ENCODE data around the gene KIAA1217.
"Not testable (repeated sequence)": the region's sequence is repeated elsewhere in the genome, so short reads cannot be mapped to it uniquely, and the experiment has no call there.

Gene KIAA1217

DNA sequence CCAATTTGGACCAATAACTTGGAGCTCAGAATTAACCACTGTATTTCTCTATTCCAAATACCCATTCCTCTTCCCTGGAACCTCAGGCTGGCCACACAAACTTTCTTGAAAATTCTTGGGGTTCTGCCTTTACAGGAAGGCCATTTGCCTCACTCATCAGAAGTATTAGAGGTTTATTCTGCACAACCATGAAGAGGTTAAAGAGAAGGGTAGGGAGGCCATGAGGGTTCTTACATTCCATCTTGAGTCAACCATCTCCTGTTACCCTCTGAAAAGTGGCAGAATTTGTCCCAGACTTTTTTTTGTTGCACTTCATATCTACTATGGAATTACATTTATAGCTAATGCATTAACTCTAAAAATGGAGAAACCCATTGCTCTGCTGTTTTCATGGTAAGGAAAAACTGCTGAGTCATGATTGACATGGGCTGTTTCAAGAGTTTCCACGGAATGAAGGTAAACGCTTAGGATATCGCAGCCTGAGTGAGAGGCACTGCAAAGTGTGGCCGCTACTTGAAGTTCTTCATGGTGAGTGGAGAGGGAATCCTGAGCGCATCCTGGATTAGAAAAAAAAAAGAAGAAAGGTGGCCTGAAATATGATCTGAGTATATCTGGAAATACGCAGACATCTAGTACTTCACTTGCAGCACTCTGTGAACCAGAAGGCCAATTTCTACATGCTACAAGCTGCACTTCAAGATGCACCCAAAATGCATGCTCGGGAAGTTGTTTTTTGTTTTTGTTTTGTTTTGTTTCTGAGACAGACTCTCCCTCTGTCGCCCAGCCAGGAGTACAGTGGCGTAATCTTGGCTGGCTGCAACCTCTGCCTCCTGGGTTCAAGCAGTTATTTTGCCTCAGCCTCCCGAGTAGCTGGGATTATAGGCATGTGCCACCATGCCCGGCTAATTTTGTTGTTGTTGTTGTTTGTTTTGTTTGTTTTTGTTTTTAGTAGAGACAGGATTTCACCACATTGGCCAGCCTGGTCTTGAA is 83.7 kb downstream of the KIAA1217 start:
- DNase-seq: no peak

DNA sequence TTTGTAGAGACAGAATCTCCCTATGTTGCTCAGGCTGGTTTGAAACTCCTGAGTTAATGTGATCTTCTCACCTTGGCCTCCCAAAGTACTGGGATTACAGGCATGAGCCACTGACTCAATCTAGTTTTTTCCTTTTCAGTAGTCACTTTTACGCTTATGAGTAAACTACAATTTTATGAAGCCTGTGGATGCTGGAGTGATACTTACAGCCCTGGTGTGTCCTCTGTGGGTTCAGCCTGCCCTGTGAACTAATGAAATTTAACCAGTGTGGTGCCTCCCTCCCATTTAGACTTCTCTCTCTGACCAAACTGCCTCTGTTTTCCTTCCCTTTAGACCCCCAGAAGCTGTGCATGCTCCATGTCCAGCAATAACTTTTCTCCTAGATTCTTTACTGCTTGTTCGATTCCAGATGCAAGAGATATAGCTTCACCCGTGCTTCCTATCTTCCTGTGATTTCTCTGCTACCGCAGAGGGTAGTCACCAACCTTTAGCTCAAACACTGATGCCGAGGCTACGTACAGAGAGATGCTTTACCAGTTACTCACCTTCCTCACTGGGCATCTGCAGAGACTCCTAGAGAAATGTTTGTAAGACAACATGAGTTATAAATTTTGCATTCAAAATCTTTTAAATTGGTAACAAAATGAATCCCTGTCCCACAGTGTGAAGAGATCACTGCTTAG is 90.8 kb downstream of the KIAA1217 start:
- DNase-seq: no peak

DNA sequence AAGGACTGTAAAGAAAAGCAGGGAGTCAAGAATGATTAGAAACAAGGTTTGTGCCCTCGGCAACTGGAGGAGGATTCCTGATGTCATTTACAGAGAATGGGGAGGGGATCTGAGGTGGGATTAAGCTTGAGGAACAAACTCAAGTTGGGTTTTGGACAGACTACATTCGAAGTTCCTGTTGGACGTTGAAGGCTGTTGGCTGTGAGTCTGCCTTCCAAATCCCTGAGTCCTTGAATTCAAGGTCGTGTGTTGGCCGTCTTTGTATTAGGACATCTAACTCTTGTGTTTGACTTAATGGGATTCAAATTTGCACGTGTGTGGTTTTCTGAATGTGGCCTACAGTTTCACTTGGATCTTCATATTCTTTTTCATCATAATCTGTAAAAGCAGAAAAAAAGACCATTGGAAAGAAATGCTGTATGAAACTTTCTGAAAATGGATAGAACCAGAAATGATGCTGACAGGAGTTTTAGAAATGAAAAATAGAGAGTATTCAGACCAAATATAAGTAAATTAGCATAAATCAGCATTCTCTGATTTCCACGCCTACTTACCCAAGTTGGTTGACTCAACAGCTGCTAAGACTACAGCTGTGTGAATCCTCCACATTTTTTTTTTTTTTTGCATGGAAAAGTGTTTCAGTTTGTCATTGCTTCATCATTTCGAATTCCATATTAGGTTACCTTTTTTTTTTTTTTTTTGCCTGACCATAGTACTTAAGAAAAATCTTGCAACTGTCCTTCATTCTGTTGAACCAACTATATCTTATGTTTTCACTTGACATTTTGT is 94.8 kb downstream of the KIAA1217 start:
- DNase-seq: no peak

DNA sequence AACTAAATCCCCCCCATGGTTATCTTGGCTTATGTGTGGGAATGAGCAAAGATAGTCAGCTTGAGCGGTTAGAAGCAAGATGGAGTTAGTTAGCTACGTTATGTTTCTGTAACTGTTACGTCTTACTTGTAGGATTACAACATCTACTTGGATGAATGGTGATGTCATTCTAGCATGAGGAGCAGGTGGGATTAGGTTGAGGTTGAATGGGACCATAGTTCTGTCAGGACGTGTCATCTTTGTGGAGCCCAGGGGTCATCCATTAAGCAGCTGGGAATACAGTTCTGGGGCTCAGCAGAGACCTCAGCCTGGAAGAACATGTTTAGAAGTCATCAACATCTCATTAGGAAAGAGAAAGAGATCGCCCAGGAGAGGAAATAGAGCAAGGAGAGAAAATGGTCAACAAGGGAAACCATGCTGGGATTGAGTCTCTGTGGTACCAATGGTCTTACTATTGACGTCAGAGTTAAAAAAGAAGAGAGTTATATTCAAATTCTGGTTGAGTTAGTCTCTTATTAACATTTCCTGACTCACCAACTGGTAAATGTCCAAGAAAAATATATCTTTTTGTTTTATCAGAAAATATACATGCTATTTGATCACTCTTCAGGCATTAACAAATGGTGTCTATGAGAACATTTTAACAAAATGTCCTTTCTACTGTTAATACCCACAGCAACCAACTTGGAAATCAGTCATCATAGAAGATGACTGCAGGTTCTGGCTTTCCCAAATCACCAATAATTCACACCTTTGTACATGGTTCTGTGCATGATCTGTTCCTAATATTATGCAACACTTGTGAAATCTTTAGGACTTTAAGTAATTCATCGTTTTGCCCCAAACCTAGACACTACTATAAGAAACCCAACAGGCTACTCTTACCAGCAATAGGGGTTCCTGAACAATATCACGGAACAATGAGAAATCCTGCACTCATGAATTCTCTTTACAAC is 96.9 kb downstream of the KIAA1217 start:
- DNase-seq: no peak

DNA sequence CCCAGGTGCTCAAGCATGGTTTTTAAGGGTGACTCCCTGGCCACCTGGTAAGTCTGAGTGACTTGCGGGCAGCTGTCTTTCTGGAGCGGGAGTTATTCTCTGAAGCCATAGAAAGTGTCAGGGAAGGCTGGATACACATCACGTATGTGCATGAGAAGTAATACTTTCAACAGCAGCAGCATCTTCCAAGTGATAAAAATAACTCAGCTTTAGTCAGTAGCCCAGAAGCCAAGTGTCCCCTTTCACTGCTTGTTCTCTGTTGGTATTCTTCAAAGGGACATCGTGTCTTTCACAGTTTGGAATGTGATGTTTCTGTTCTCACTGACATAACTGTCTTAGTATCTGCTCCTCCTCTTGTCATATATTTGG is 97.6 kb downstream of the KIAA1217 start:
- no peak for DNase-seq

DNA sequence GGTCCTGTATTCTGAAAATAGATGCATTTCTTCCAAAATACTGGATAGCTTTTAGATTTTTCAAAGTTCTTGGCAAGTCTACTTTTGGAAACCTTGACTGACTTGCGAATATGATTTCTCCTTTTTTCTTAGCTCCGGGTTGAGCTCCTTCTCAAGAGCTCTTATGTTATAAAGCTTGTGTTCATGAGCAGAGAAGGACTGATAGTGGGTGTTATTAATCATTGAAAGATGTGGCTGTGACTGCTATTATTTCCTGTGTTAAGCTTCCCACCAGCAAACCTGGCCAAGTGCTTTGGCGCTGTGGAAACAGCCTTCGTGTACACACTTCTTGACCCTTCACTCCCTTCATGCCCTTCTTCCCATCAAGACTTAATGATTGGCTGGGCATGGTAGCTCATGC is 98.2 kb downstream of the KIAA1217 start:
- no peak for DNase-seq

DNA sequence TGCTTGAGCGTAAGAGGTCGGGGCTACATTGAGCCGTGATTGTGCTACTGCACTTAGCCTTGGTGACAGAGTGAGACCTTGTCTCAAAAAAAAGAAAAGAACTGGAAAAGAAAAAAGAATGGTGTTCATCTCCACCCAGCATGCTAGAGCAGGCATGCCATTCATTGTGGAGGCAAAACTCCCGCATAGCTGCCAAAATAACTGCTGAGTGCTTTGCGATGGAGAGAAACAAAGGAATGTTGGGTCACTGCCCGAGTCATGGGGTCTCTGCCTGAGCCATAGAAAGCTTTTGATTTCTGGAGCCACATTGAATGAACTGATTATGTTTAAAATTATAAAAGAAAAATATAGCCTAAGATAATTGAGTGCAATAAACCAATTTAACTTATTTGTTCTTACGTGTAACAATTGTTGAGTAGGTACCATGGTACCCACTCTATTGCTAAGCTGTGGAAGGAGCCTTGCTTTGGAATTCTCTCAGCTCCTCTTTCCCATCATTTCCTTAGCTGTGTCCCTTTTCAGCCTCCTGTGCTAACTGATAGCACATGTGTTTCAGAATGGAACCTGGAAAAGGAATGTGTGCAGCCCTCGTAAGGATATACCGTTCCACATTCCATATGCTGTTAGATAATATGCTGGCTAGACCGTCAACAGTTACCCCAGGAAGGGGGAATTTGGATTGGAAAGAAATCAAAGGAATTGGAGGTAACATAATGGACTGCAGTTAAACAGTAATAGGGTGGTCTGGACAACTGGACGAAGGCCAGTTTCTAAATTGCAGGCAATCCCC is 99.0 kb downstream of the KIAA1217 start:
- no peak for DNase-seq

DNA sequence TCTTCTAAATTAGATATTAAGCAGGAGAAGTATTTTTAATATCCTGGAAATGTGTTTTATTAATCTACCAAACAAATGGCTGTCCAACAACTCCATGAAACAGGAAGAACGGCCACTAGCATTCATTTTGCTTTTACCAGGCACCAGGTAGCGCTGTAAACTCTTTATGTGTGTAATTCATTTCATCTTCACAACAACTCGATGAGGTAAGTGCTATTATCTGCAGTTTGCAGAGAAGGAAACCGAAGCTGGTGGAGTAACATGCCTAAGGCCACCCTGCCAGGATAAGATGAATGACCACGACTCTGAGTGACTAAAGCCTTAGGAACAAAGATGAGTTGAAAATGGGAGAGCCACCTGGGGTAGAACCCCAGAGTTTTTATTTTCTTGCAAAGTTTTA is 101.2 kb downstream of the KIAA1217 start:
- no peak for DNase-seq

DNA sequence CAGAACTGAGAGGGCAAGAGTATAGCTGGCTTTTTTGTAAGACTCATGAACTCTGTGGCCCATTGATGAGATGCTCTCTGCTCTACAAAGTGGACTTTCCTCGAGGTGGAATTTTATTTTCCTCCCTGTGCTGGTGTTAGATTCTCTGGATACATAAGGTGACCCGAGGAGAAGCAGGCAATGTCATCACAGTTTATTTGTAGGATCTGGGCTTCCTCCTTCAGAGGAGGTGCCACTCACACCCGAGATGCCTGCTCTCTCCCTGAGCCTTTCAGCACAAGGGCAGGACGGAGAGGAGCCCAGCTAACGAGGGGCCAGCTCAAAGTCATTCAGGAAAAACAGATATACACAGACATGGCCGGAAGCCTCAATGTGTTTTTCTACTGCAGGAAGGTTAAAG is 103.0 kb downstream of the KIAA1217 start:
- DNase-seq: no peak

DNA sequence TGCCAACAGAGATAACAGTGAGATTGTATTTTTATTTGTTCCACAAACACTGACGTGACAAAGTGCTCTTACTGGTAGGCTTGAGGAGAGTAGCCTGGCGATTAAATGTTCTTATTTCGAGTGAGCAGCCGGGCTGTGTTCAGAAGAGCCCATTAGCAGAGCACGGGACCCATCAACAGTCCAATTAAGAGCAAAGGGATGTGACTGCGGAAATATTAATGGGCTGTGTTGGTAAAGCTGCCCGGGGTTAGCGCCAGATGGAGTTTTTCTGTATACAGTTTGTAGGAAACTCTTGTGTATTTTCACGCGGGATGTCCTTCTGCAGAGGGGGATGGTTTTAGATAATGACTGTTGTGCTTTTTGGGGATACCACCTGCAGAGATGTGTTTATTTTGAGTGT is 104.3 kb downstream of the KIAA1217 start:
- DNase-seq: no peak

DNA sequence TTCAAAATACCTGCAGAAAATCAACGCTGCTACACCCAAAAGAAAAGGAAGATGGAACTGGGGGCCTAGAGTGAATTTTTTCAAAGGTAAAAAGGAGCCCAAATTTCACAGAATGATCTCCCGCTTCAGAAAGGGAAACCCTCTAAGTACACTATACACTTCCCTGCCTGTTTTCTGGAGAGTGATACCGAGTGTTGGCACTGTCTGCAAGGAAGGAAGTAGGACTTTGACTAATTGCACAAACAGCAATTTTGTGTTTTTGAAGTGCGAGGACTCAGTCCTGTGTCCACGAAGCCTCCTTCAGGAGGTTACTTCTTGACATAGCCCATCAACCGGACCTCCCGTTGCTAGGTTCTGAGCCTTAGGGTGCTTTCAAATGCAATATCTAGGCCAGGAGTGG is 106.3 kb downstream of the KIAA1217 start:
- DNase-seq: no peak

DNA sequence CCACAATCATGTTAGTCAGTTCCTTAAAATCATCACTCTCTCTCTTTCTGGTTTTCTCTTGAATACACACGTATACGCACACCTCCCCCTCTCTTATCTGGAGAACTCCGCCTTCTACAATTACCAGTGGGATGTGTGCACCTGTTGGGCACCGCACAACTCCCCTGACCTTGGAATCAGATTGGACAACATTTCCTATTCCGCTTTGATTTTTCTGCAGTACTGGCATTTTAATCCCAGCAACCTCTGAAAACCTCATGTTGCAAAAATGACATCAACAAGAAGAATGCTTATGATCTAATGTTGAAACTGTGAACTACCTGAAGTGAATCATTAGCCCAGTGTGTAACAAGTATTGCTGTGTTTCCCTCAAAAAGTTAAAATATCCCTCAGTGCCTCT is 109.6 kb downstream of the KIAA1217 start:
- no peak for DNase-seq

DNA sequence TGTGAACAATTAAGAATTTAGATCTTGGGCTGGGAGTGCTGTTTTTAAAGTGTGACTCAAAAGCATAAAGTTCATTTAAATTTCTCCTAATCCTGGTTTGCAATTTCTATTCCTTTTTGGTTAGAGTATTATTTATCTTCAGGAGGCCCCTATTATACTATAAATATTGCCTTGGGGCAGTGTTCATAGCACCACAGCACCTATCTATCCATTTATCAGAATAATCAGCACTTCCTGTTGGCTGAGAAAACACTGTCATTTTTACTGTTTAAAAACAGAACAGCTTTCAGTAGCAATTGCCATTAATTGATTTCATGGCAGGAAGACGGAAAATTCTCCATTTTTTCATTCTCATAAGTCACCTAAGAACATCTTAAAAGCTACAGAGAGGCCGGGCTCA is 111.4 kb downstream of the KIAA1217 start:
- DNase-seq: no peak

DNA sequence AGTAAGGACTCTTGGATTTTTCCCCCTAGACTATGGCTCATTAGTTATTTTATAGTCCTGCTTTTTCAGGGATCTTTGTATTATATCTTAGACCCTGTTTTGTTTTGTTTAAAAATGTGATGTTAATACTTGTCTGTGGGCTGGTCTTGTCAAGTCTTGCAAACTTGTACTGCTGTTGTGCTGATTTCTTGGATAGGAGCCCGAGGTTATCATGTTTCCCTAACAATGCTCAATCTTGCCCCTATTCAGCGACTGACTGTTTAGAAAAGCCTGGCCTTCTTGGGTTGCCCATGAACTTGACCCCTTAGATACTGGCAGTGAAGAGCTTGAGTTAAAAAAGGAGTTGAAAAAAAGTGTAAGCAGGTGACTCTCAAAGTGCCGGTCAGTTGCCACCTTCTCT is 115.7 kb downstream of the KIAA1217 start:
- DNase-seq: no peak

DNA sequence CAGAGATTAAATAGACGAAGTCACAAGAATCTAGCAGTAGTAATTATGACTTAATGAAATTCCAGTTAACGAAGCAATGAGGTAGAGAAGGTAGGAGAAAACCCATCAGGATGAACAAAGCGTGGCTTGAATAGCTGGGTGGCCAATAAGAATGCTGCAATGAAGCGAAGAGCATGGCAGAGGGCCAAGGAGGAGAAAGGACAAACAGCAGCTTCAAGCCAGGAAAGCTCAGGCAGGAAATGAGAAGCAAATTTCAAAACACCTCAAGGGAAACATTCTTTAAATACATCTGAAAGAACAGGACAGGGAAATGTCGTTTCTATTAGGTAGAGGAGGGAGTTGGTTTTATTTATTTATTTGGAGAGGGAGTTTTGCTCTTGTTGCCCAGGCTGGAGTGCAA is 122.5 kb downstream of the KIAA1217 start:
- DNase-seq: no peak

DNA sequence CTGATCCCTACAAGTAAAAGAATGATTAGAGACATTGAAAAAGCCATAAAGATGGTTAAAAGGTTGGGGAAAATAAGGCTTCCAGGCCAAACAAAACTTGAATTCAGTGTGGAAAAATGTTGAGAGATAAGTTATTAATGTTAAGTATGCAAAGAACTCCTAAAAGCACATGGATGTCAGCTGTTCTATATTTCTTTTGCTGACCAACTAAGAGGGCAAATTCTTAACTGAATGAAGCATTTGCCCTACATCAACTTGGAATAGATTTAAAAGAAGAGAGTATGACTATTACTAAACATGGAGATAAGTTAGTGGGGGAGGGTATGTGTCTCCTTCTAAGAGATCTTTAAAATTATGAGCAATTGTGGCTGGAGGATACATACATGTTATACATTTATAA is 124.8 kb downstream of the KIAA1217 start:
- DNase-seq: no peak

DNA sequence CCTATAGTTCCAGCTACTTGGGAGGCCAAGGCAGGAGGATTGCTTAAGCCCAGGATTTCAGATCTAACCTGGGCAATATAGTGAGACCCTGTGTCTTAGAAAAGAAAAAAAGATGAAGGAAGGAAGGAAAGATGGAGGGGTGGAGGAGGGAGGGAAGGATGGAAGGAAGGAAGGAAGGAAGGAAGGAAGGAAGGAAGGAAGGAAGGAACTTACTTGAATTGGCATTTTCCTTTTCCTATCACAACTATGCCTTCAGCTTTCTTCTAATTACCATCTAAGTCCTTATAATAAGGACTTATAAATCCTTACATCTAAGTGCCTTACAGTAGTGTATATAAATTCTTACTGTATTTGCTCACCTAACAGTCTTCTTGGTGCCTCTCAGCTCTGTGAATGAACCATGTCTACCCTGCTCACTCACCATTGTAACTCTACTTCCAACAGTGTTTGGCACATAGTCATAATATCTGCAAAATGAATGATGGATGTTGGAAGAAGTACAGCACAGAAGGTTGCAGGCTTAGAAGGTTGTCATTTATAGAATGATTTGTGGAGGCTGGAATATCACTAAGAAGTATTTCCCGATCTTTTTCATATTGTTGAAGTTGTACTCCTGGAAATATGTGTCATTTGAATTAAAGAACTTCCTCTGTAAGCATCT is 125.5 kb downstream of the KIAA1217 start:
- DNase-seq: no peak

DNA sequence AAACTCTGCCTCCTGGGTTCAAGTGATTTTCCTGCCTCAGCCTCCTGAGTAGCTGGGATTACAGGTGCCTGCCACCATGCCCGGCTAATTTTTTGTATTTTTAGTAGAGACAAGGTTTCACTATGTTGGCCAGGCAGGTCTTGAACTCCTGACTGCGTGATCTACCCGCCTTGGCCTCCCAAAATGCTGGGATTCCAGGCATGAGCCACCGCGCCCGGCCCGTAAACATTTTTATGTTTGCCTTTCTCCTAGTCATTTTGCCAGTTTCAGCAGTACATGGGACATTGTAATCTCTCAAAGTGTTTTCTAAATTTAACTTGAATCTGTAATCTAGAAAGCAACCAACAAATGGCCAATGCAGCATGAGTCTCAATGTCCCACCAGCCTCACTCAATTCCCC is 128.8 kb downstream of the KIAA1217 start:
- DNase-seq: not testable (repeated sequence)

DNA sequence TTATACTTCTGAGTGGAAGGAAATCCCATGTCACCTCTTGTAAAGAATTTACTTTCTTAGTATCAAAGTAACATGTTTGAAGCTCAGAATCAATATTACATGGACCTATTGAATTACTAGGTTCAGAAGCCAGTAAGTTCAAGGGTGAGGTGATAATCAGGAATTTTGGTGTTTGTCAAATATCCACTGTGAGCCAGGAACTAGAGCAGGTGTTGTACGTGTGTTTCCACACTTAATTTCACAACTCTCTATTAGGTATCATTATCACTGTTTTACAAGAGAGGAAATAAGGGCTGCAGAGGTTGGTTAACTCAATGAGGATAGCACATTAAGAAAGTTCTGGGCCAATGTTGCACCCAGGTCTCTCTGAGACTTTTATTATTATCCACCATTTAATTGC is 130.4 kb downstream of the KIAA1217 start:
- DNase-seq: no peak

DNA sequence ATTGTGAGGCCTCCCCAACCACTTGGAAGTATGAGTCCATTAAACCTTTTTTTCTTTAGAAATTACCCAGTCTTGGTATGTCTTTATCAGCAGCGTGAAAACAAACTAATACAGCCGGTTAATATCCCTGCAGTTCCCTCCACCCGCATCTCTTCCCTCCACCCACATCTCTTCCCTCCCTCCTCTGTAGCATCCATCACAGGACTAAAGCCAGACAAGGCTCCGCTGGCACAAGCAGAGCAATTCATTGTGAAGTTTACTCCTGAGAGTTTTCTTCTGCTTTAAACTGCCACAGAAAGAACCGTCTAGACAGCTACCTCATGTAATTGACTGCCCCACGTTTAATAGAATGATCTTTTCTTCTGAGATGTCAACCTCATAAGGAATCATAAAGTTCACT is 131.5 kb downstream of the KIAA1217 start:
- no peak for DNase-seq

DNA sequence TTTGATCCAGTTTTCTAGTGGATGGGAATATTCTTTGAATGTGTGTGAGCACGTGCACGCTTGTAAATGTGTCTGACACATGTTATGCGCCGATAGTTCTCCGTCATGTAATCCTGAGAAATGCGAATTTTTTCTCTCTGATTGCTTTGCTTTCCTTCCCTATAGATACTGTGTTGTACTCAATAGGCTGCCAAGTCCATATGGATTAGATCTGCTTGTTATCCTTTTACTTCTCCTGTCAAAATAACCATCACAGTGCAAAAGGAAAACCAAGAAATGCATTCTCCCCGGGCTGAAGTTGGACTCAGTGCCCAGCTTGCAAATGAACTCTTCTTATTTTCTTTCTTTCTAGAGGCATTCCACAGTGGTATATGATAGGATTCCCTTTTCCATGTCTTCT is 131.9 kb downstream of the KIAA1217 start:
- DNase-seq: no peak

Data from NCI-H2107 (cell line).